ENCODE results near the gene GRSF1. TPM values are rescaled to one million over a fixed set of nuclear protein-coding genes. Genes with fewer than 3 reads are reported as not detected.

The GRSF1 gene
- total and polyA plus RNA-seq, 12 donors, result 35.6 to 149 (median 92.5) TPM

DNA sequence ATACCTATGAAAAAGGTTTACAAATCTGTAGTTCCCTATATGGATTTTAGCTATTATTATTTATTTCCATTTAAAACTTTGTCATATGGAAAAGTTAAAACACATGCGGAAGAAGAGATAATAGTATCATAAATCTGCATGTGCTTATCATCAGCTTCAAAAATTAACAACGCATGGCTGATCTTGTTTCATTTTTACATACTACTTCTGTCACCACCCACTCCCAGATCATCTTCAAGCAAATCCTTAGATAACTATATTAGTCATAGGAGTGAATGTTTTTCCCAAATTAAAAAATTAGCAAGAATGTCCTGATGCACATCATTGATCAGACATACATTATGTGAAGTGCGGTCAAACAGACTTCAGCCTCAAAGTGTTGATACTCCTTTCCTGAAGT, 37.9 kb upstream of the GRSF1 start:
- no peaks in the 10 kb centered on the region for H3K36me3 ChIP-seq (replicated peaks in 1 of 2)
- H3K27me3 ChIP-seq, result no peaks in the 10 kb centered on the region
- no peak overlapping the region for H3K4me3 ChIP-seq
- H3K4me1 ChIP-seq (replicated peaks in 1 of 2), result no peaks in the 10 kb centered on the region
- H3K27ac ChIP-seq, result no peak overlapping the region
- H3K9me3 ChIP-seq (replicated peaks in 1 of 3), result no peaks in the 10 kb centered on the region
- TF ChIP-seq, protein P1, sequence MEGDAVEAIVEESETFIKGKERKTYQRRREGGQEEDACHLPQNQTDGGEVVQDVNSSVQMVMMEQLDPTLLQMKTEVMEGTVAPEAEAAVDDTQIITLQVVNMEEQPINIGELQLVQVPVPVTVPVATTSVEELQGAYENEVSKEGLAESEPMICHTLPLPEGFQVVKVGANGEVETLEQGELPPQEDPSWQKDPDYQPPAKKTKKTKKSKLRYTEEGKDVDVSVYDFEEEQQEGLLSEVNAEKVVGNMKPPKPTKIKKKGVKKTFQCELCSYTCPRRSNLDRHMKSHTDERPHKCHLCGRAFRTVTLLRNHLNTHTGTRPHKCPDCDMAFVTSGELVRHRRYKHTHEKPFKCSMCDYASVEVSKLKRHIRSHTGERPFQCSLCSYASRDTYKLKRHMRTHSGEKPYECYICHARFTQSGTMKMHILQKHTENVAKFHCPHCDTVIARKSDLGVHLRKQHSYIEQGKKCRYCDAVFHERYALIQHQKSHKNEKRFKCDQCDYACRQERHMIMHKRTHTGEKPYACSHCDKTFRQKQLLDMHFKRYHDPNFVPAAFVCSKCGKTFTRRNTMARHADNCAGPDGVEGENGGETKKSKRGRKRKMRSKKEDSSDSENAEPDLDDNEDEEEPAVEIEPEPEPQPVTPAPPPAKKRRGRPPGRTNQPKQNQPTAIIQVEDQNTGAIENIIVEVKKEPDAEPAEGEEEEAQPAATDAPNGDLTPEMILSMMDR (IDR thresholded peaks at IDR 0.05), result no peak
- TF ChIP-seq POLR2A (IDR thresholded peaks at IDR 0.05), result no peak
- DNase-seq, result no peak
- intact Hi-C loops (cut with DNase I), result no loop called here
- WGBS, 4 donors, result 68 to 82% (median 73%) methylated on average over 3 of the region's 3 CpGs

DNA sequence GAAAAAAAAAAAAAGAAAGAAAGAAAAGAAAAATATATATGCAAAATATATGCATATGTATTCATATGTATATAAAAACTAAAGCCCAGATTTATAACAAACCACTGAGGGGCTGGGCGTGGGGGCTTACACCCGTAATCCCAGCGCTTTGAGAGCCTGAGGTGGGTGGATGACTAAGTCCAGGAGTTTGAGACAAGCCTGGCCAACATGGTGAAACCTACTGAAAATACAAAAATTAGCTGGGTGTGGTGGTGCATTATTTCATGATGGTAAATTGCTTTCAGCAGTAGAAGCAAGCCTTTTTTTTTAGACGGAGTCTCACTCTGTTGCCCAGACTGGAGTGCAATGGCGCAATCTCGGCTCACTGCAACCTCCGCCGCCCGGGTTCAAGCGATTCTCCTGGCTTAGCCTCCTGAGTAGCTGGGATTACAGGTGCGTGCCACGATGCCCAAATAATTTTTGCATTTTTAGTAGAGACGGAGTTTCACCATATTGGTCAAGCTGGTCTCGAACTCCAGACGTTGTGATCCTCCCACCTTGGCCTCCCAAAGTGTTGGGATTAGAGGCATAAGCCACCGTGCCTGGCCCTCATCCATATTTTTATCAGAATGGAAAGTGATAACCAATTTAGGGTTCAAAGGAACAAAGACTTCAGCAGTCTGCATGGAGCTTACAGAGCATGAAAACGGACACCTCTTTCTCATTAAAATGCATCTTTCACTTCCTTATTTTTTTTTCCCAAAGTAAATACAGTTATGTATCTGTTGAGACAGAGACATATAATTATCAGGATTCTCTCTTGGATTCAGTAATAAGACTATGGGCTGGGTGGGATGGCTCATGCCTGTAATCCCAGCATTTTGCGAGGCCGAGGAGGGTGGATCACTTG, 34.8 kb upstream of the GRSF1 start:
- Histone ChIP-seq H3K27ac (no peak overlapping the region), H3K9me3 (replicated peaks in 1 of 3) (no peaks in the 10 kb centered on the region), H3K36me3 (replicated peaks in 1 of 2) (no peaks in the 10 kb centered on the region), H3K27me3 (no peaks in the 10 kb centered on the region), H3K4me3 (no peak overlapping the region), H3K4me1 (replicated peaks in 1 of 2) (no peaks in the 10 kb centered on the region)
- WGBS, 4 donors, result 85 to 90% (median 88%) methylated on average over 19 of the region's 19 CpGs
- TF ChIP-seq POLR2A (IDR thresholded peaks at IDR 0.05), result no peak
- TF ChIP-seq, protein P1 (IDR thresholded peaks at IDR 0.05), result no peak
- DNase-seq, result no peak
- intact Hi-C loops (cut with DNase I), result no loop called here

DNA sequence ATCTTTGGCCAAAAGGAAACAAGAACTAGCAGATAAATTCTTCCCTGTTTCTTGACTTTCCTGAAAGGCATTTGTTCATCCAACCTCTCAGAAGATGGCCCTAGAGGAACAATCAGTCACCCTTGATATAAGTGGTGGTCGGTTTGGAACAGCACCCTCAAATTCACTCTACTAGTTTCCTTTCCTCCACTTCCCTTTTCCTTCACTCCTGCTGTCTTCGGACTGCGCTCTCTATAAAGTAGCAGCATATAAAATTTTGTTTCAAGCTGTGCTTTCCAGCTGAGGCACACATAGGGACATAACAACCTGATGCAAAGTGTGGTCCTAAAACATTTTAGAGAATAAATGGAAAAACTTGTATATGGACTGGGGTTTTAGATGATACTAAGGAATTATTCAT, 33.5 kb upstream of the GRSF1 start:
- no peaks in the 10 kb centered on the region for H3K27me3 ChIP-seq
- no peak for DNase-seq

DNA sequence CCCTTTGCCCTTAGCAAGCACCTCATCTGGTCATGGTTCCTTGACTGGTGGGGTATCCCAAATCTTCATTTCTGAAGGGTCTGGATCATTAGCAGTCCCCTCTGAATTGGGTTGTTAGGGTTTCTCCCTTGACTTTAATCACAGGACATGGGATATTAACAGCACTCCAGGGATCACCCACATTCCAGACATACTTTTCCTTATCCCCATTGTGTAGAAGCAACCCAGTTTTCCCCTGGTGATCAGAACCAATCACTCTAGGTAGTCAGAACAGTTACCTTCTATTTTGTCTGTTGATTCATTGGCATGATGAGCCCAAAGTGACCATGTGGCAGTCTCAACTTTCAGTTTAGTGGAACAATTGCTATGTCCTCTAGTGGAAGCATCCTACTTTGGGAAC, 29.1 kb upstream of the GRSF1 start:
- intact Hi-C loops (cut with DNase I), result no loop called here
- no peak overlapping the region for H3K27ac ChIP-seq
- H3K4me3 ChIP-seq, result no peak overlapping the region
- no peaks in the 10 kb centered on the region for H3K9me3 ChIP-seq (replicated peaks in 1 of 3)
- no peaks in the 10 kb centered on the region for H3K4me1 ChIP-seq (replicated peaks in 1 of 2)
- DNase-seq, result no peak
- no peaks in the 10 kb centered on the region for H3K36me3 ChIP-seq (replicated peaks in 1 of 2)
- TF ChIP-seq POLR2A (IDR thresholded peaks at IDR 0.05), result no peak
- TF ChIP-seq, protein P1 (IDR thresholded peaks at IDR 0.05), result no peak
- no peaks in the 10 kb centered on the region for H3K27me3 ChIP-seq

More for the DNA sequence above, 33.5 kb upstream of the GRSF1 start:
- H3K4me3 ChIP-seq, result no peak overlapping the region
- TF ChIP-seq POLR2A (IDR thresholded peaks at IDR 0.05), result no peak
- TF ChIP-seq, protein P1 (IDR thresholded peaks at IDR 0.05), result no peak
- WGBS, 4 donors, result 80 to 85% (median 82%) methylated on average over 3 of the region's 3 CpGs
- H3K36me3 ChIP-seq (replicated peaks in 1 of 2), result no peaks in the 10 kb centered on the region
- intact Hi-C loops (cut with DNase I), result no loop called here
- no peak overlapping the region for H3K27ac ChIP-seq
- H3K9me3 ChIP-seq (replicated peaks in 1 of 3), result no peaks in the 10 kb centered on the region
- no peaks in the 10 kb centered on the region for H3K4me1 ChIP-seq (replicated peaks in 1 of 2)
